Measurements from ENCODE around the gene MAP3K3.

DNA sequence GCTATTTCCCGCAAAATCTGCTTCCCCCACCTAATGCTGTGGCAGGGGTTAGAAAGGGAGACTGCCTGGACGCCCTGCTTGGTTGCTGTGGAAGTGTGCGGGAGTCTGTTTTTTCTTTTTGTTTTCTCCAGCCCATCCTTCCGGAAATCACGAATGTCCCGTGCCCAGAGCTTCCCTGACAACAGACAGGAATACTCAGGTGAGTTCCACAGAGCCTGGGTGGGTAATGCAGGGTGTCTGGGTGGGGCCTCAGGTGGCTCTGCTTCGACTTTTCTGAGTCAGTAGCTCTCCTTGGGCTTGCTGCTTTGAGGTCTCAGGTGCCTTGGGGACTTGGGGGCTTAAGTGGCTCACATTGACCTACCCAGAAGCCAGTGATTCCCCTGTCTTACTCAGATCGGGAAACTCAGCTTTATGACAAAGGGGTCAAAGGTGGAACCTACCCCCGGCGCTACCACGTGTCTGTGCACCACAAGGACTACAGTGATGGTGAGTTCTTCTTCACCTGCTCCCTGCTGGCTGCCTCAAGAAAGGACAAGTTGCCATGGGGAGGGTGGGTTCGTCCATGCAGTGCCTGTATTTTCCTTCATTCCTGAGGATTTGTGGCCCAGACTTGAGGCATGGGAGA is 66.3 kb downstream of the MAP3K3 start:
- TF ChIP-seq CTCF (IDR thresholded peaks at IDR 0.05 in 8 of 11, conservative IDR thresholded peaks at IDR 0.05 in 3 of 11) (no peak), POLR2AphosphoS5 (IDR thresholded peaks at IDR 0.05) (no peak)
